HG03097 (cell line): ENCODE measurements around the gene RAD23B.
"Not testable (repeated sequence)": the region's sequence is repeated elsewhere in the genome, so short reads cannot be mapped to it uniquely, and the experiment has no call there.

Experiments
- ATAC-seq: cut with Tn5 transposase; IDR thresholded peaks from one replicate; pipeline ENCODE4 v1.9.1; 2021; ENCODE audit not compliant: unreplicated experiment, low FRiP score

Gene RAD23B

DNA sequence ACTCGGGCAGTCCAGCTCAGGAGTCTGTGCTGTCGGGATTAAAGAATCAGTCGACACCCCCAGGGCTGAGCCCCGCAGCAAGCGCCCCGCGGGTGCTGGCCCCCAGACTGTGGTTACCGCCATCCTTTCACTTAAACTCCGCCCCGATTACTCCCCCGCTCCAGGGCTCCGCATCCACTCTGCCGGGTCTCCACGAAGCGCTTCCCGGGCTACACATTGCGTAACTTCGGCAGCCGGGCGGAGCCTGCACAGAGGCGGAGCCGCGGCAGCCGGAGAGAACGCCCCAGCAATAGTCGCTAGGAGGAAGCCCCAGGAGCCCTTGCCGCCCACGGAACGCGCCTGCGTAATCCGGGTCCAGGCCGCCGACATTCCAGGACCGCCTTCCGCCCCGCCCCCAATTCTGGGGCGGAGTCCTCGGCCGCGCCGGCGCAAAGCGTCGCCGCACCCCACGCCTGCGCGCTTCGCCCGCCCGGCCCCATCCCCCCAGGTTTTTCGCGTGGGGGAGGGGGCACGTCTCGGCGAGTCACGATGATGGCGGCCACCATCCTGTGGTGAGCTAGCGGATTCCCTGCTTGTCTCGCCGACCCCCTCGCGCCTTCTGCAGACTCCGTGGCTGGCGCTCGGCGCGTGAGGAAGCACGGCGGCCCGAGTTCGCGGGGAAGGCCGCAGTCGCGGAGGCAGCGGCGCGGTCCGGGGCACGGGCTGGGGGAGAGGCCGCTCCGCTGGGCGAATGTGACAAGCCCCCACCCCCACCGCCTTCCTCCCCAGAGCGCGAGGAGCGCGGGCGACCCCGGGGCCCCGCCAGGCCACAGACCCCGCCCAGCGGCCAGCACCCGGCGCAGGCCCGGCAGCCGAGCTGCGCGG lies at the start of gene RAD23B:
RAD23B (plus strand) TSS at position 521 of the 864 bp plus-strand sequence. CDS start 351 bp downstream, outside the sequence.
- peak; percentile 90 for ATAC-seq

DNA sequence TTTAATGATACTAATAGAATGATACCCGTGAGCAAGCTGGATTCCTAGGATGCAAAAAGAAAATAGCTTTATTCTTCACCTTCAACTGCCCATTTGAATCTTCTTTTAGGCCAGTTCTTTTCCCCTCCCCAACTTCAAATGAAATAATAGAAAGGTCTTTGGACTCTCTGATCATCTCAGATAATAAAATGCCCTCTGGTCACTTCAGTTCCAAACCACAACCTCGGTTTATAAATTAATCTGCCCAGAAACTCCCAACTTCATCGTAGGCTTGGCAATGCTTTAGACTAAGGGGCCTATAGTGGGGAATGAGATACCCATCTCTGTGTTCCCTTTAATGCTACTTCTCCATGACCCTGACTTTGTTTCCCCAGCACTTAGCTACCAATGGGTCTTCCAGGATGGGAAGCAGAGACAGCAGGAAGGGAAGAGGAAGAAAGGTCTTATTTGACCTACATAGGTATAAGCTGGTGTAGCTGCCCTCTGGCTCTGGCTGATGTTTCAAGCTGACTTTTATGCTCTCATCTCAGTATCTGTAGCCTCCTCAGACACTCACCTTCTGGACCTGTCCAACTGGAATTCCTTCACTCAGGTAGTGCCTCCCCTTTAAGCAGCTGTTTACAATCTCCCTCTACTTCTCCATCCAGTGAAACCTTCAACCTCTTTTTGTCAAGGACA lies 47.2 kb upstream of the RAD23B start:
- no peak for ATAC-seq

DNA sequence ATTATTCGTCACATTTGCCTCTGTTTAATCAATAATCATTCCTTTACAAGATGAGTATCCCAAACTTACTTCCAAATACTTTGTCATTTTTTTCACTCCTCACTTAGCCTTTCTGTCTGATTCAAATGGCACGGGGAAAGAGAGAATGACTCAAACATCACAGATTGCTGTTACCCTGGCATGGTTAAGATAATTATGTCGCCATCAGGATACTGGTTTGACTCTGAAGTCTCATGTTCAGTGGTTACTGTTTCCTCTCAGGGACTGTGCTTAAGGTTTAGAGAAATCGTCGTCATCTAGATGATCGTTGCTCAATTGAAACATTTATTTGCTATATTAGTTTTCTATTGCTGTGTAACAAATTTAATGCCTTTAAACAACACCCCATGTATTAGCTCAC lies 45.2 kb upstream of the RAD23B start:
- ATAC-seq: no peak

DNA sequence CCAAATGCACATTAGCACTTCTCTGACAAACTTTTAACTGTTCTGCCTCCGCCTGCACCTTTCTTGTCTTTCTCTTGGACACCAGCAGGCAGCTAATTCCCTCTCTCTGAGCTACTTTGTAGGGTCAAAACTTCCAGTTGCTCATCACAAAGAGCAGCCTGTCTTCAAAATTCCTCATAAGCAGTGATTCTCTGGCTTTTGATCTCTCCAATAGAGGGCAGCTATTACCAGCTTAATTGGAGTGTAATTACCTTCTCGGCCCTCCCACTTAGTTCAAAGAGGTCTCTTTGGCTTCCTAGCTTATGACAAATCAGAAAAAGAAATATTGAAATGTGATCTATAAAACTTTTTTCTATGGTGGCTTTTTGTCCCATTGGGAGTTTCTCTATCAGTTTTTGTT lies 43.6 kb upstream of the RAD23B start:
- ATAC-seq: no peak

DNA sequence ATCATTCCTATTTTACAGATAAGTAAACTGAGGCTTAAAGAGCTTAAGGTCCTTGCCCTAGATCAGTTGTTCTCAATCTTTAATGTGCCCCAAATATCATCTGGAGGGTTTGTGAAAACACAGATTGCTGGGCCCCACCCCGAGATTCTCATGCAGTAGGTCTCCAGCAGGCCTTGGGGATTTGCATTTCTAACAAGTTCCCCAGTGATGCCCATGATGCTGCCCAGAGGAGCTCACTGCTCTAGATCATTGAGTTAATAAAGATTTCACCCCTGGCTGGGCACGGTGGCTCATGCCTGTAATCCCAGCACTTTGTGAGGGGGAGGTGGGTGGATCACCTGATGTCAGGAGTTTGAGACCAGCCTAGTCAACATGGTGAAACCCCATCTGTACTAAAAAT lies 42.8 kb upstream of the RAD23B start:
- ATAC-seq: no peak

DNA sequence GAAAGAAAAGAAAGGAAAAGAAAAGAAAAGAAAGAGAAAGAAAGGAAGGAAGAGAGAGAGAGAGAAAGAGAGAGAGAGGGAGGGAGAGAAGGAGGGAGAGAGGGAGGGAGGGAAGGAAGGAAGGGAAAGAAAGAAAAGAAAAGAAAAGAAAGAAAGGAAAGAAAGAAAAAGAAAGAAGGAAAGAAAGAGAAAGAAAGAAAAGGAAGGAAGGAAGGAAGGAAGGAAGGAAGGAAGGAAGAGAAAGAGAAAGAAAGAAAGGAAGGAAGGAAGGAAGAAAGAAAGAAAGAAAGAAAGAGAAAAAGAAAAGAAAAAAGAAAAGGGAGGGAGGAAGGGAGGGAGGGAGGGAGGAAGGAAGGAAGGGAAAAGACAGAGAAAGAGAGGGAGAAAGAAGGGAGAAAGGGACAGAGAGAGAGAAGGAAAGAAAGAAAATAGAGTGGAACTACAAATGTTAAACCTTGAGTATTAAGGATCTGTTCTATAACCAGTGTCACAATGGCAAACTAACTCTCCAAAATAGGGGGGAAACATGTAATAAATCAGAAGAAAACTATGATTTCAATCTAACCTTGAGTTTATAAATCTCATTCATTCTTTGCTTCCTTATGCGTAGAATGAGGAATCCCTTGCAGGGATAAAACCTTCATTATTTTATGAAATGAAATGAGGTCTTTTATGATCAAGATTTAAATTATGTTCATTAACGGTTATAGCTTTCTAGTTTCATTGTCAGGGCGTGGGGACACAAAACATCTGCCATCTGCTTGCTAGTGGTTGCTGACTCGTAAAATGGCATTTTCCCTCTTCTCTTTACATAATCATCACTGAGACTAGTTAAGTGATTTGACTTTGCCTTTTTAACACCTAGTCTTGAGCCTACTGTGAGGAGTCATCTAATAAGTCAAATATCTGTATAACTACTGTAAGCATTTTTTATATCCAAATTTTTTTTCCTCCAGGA lies 40.7 kb upstream of the RAD23B start:
- ATAC-seq: no peak

DNA sequence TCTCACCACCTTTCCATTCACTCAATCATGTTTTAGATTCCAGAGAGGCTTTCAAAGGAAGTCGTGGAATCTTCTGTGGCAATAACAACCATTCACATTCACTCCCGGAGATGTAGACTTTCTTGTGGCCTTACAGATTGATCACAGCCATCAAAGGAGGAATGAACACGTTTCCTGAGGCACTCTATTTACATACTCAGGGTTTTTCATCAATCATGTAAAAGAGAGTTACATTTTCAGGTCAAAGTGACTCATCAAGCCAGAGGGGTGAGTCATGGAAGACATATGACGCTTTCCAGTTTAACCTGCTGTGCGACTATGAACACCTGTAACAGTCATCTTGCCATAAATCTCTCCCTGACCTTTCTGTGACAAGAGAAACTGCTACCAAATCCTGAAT lies 39.3 kb upstream of the RAD23B start:
- ATAC-seq: no peak

DNA sequence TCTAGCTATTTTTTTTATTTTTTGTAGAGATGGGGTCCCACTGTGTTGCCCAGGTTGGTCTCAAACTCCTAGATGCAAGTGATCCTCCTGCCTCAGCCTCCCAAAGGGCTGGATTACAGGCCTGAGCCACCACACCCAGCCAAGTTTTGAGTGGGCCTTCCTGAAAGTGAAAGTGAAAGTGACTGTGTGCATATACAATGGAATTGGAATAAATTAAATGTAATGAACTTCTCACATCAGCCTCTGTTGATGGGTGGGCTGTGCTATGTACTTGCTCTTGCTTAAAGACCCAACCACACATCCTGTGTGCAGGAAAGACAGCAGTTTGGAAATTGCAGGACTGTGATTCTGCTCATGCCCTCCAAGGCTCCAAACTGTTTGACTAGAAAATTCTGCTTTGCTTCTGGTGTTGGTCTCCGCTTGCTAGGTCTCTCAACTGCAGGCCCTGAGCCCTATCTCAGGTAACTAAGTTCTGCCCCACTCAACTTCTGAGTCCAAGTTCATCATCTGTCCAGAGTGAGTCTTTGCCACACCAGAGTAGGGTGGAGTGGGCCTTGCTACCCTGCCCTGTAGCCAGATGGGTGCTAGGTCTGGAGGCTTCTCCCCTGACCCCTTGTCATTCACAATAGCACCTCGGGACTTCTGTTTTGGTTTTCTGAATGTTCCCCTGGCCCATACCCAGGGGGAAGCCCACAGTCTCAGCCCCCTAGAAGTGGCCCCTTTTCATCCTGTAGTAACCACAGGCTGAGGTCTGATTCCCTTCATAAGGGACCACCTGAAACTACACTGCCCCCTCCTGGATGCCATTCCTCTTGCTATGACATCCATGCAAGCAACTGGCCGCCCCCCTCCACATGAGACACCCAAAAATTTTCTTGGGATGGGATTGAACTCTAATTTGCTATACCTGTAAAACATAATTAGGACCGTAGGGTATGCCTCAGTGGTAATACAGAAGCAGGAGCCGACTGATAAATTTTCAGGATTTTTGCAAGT lies 36.5 kb upstream of the RAD23B start:
- no peak for ATAC-seq

DNA sequence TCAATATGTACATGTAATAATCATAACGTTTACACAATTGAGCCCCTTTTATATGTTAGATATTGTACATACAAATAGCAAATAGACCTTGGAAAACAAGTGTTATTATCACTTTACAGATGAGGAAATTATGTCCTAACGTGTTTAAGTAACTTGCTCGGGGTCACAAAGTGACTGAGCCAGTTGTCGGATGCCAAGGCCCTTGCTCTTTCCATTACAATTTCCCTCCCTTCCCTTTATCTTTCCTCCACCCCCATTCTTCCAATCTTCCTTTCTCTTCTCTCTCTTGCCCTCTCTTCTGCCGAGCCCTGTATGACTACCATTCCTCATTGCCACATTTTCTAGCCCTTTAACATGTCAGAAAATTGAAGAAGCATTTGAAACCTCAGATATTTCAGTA lies 34.4 kb upstream of the RAD23B start:
- ATAC-seq: no peak

DNA sequence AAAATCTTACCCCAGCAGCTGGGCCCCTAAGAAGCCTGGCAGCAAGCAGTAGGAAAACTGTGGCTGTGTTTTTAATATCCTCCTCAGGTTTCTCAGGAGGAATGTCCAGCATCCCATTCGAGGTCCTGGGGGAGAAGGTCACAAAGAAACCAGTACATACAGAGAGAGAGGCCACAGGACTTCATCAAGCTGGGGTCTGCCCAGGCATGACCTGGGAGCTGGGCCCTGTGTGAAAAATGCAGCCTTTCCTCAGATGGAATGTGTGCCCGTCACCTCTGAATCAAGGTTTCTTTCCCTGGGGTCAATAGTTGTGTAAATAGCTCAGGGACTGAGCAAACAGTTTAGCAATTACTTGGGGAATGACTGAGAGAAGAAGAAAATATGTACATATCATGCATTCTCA lies 33.9 kb upstream of the RAD23B start:
- no peak for ATAC-seq

DNA sequence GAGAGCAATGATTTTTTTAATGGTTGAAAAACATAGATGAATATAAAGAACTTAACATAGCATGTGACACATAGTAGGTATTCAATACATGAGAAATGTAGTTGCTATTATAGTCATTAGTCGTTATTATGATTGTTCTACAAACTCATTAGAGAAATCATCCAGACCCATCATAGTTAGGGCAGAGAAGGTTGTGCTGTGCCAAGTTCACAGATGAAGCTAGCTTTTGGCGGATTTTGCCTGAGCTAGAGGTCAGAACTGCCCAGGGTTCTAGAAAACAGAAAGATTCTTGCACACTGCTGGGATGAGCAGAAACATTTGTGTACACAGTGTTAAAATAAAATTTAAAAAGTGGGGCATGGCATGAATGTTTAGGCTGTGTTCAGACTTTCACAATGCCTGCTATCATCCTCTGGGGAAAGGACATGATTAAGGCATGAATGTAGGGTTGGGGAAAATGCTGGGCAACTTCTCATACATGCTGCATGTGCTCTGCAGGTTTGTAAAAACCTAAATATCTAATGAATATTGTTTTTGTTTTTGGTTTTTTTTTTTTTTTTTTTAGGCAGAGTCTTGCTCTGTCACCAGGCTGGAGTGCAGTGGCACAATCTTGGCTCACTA lies 33.3 kb upstream of the RAD23B start:
- no peak for ATAC-seq

DNA sequence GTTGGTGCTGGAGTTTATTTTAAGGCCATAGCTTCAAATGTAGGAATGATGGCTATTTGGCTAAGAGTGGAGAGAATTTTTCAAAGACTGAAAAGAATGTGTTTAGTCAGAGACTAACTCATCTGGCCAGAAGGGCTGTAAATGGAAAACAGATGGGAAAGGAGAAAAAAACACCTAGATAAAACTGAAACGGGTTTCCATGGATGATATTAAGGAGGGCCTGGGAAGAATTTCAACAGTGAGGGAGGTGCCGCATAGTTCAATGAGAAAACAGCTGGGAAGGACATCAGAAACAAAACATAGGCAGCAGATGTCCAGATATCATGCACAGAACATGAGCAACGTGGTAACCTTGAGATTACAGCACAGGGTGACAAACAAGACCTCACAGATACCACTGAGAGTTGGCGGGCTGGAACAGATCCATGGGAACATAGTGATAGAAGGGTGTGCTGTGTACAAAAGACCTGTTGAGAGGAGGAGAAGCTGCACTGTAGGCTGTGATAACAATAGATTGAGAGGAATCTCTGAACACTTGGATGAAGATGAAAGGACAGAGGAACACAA lies 31.2 kb upstream of the RAD23B start:
- no peak for ATAC-seq

DNA sequence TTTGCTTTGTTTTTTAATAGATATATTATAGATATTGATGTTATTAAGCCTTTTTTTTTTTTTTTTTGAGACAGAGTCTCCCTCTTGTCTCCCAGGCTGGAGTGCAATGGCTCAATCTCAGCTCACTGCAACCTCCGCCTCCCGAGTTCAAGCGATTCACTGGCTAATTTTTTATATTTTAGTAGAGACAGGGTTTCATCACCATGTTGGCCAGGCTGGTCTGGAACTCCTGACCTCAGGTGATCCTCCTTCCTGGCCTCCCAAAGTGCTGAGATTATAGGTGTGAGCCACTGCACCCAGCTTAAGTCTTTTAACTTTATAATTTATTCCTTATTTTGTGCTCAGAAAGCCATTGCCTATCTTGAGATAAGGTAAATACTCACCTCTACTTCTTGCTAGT lies 24.2 kb upstream of the RAD23B start:
- no peak for ATAC-seq

DNA sequence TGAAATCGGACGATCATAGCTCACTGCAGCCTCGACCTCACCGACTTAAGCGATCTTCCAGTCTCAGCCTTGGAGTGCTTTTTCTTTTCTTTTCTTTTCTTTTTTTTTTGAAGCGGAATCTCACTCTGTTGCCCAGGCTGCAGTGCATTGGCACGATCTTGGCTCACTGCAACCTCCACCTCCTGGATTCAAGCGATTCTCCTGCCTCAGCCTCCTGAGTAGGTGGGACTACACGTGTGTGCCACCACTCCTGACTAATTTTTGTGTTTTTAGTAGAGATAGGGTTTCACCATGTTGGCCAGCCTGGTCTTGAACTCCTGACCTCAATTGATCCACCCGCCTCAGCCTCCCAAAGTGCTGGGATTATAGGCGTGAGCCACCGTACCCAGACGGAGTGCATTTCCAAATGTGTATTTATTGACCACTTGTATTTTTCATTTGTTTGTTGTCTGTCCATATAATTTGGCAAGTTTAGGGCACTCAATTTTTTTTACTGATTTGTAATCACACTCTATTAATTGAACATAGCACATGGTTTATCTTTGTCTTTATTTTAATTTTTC lies 23.2 kb upstream of the RAD23B start:
- not testable (repeated sequence) for ATAC-seq

DNA sequence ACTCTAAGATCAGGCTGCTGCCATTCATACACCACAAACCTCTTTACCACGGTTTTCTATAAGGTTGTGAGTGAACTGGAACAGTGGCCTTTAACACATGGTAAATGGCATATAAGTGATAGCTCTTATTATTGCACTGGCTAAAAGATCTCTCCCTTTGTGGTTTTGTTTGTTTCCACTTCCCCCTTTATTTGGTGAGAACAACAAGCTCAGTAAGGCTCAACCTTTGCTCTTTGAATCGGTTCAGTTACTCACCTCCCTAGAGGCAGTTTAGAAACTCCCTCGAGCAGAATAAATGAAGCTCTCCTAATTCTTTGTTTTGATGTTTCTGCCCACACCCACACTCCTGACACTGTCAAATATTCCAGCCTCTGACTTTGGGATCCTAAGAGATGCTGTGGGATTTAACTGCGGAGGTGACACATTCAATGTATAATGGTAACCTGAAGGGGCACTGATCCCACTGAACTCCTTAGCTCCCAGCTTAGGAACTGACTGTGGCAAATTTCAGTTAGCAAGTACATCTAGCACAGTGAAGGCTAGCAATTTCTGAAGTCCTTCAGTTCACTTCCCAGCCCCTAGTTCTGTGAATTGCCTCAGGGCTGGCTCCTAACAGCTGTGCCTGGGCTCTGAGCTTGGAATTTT lies 22.5 kb upstream of the RAD23B start:
- ATAC-seq: peak; percentile 99

DNA sequence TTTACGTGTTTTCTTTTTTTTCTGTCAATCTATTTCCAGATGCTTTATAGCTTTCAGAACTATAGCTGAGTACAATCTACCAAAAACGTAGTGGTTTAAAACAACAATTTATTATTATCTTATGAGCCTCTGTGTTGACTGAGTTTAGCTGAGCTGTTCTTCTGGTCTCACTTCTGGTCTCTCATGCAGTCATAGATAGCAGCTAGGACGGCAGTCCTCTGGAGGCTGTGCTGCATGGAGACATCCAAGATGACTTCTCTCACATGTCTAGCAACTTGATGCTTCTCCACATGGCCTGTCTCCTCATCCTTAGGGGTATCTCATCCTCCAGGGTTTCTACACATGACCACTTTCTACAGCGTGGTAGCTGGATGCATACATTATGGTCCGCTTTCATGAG lies 22.0 kb upstream of the RAD23B start:
- no peak for ATAC-seq

DNA sequence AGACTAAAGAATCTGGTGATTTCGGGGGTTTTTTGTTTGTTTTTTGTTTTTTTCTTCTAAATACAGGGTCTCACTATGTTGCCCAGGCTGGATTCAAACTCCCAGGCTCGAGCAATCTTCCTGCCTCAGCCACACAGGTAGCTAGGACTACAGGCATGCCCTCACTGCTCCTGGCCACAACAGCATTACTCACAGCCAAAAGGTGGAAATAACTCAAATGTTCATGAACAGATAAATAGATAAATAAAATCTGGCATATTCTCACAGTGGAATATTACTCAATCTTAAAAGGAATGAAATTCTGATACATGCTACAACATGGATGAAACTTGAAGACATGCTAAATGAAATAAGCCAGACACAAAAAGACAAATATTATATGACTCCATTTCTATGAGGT lies 19.8 kb upstream of the RAD23B start:
- ATAC-seq: no peak
